Measurements from ENCODE around the gene SMAP2.
"Not testable (repeated sequence)": the region's sequence is repeated elsewhere in the genome, so short reads cannot be mapped to it uniquely, and the experiment has no call there.

The SMAP2 gene

GRCh38 chr1:40372658-40373322 is 737 bp upstream of the SMAP2 start:
- no peak for DNase-seq

- DNase-seq: no peak
These were observed 4.0 kb downstream of the SMAP2 start for GRCh38 chr1:40377512-40377911.

- no peak for DNase-seq
These were observed 6.4 kb downstream of the SMAP2 start for GRCh38 chr1:40379785-40380452.

GRCh38 chr1:40380817-40381216 is 7.3 kb downstream of the SMAP2 start:
- no peak for DNase-seq

- DNase-seq: no peak
These were observed 8.0 kb downstream of the SMAP2 start for GRCh38 chr1:40381268-40382107.

- DNase-seq: no peak
These were observed 8.6 kb downstream of the SMAP2 start for GRCh38 chr1:40382108-40382460.

- DNase-seq: no peak
These were observed 9.1 kb downstream of the SMAP2 start for GRCh38 chr1:40382601-40383000.

- DNase-seq: no peak
These were observed 9.6 kb downstream of the SMAP2 start for GRCh38 chr1:40383095-40383487.

GRCh38 chr1:40383488-40384412 is 10.2 kb downstream of the SMAP2 start:
- DNase-seq: no peak

- peak; percentile 83 for DNase-seq
These were observed 10.9 kb downstream of the SMAP2 start for GRCh38 chr1:40384413-40384762.

- DNase-seq: no peak
These were observed 11.4 kb downstream of the SMAP2 start for GRCh38 chr1:40384887-40385286.

GRCh38 chr1:40385437-40386358 is 12.2 kb downstream of the SMAP2 start:
- no peak for DNase-seq

- no peak for DNase-seq
These were observed 12.8 kb downstream of the SMAP2 start for GRCh38 chr1:40386359-40386723.

GRCh38 chr1:40386796-40387195 is 13.3 kb downstream of the SMAP2 start:
- no peak for DNase-seq

GRCh38 chr1:40387381-40388306 is 14.1 kb downstream of the SMAP2 start:
- DNase-seq: not testable (repeated sequence)

GRCh38 chr1:40388456-40389321 is 15.2 kb downstream of the SMAP2 start:
- not testable (repeated sequence) for DNase-seq

- DNase-seq: no peak
These were observed 15.8 kb downstream of the SMAP2 start for GRCh38 chr1:40389322-40389803.

- DNase-seq: no peak
These were observed 16.5 kb downstream of the SMAP2 start for GRCh38 chr1:40389871-40390560.

- DNase-seq: no peak
These were observed 17.3 kb downstream of the SMAP2 start for GRCh38 chr1:40390857-40391256.

Measured in DMS79 treated with DMSO at 0.1 percent for 48 hours (cell line).